HT-29 (cell line): ENCODE data around the gene POU6F2. TPM values are rescaled to one million over a fixed set of nuclear protein-coding genes. Genes with fewer than 3 reads are reported as not detected.

Experiments used
- DNase-seq: peaks from one replicate; pipeline ENCODE4 v3.0.0-alpha.2; 2015; ENCODE audit warnings: low spot score
- small RNA-seq: library from RNA; depleted of rRNA; stranded (forward); fragments of <200 nt; gene quantifications from one replicate; pipeline ENCODE3, GENCODE V24; 2014
- total RNA-seq: library from RNA; depleted of rRNA; stranded (reverse); fragments of >200 nt; shearing (Covaris generic); gene quantifications from 2 replicates; pipeline ENCODE4 v1.2.3, GENCODE V29; 2014; rRNA removed

The POU6F2 gene
- total RNA-seq, 1 experiment from 2014 or later = not detected

DNA sequence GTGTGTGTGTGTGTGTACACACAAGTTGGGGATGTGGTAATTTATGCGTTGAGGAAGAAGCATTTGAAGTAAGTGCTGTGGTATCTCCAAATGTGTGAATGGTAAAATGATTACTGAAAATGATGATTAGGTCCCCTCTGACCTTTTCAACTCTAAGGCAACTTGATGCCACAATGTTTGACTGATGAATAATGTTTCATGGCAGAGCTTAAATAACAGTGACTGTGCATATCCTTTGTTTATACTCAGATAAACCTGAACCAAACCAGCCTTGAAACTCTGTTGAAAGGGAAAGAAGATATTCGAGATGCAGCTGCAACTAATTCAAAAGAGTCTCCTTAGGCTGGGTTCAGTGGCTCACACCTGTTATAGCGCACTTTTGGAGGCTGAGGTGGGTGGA is 523.6 kb downstream of the POU6F2 start:
- no peak for DNase-seq

- DNase-seq = peak; percentile 20
Measured at GRCh38 chr7:39504963-39505362, 527.3 kb downstream of the POU6F2 start.

- DNase-seq = no peak
Measured at GRCh38 chr7:39507866-39508551, 530.3 kb downstream of the POU6F2 start.

- no peak for DNase-seq
Measured at GRCh38 chr7:39509436-39509835, 531.7 kb downstream of the POU6F2 start.

GRCh38 chr7:39509912-39510311 is 532.2 kb downstream of the POU6F2 start:
- no peak for DNase-seq

GRCh38 chr7:39510864-39511354 is 533.2 kb downstream of the POU6F2 start:
- no peak for DNase-seq

GRCh38 chr7:39515534-39516228 is 538.0 kb downstream of the POU6F2 start:
- DNase-seq = no peak

DNA sequence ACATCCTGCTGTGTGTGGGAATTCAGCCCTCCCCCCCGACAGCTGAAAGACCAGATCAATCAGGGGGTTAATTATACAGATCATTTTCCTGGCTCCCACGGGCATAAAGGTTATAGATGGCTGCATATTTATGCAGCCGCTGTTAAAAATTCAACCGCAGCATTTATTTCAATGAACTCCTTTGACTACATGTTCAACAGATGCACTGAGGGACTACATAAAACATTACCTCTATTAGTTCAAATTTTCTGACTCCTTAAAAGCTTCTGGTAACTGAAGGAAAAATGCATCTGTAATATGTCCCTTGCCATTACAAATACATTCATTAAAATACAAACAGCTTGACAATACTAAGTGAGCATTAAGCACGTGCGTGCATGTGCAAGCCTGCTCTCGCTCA is 538.8 kb downstream of the POU6F2 start:
- no peak for DNase-seq

- DNase-seq = no peak
Measured at GRCh38 chr7:39517240-39517639, 539.5 kb downstream of the POU6F2 start.

Small RNAs within 50 kb of the gene (small RNA-seq; reads per million reads assigned to genes)
- gene SNORA20B = not detected

Other genes with a start within 250 kb of the POU6F2 start
- gene VPS41, start 68.7 kb upstream of the POU6F2 start, total RNA-seq = 11.4 and 14.2 TPM in 2 replicates